ENCODE results near the gene TCF7L2.

Gene TCF7L2

GRCh38 chr10:113025487-113025886 lies 75.4 kb downstream of the TCF7L2 start:
- TF ChIP-seq SPI1 (IDR thresholded peaks at IDR 0.05; ENCODE audit: borderline replicate concordance, low read depth) (no peak), POLR2AphosphoS5 (IDR thresholded peaks at IDR 0.05; ENCODE audit: low read depth) (no peak), CTCF (IDR thresholded peaks at IDR 0.05; ENCODE audit: insufficient read depth, low read length) (no peak), REST (IDR thresholded peaks at IDR 0.05; ENCODE audit: insufficient replicate concordance, low read depth) (no peak), GABPA (IDR thresholded peaks at IDR 0.05; ENCODE audit: low read depth) (no peak)
- no peak overlapping the region for H3K4me3 ChIP-seq (replicated peaks; ENCODE audit: insufficient read depth, low read length)
- H3K27me3 ChIP-seq (ENCODE audit: insufficient read depth, poor library complexity, severe bottlenecking): no peaks in the 10 kb centered on the region
- no peak overlapping the region for H3K27ac ChIP-seq (replicated peaks)
- no peak for DNase-seq (ENCODE audit: low read depth in 1 of 2, low spot score in 1 of 2)

- no peaks in the 10 kb centered on the region for H3K27me3 ChIP-seq (ENCODE audit: insufficient read depth, poor library complexity, severe bottlenecking)
- no peak overlapping the region for H3K27ac ChIP-seq (replicated peaks)
- no peak for TF ChIP-seq GABPA (IDR thresholded peaks at IDR 0.05; ENCODE audit: low read depth)
- no peak for TF ChIP-seq POLR2AphosphoS5 (IDR thresholded peaks at IDR 0.05; ENCODE audit: low read depth)
- no peak for TF ChIP-seq CTCF (IDR thresholded peaks at IDR 0.05; ENCODE audit: insufficient read depth, low read length)
- TF ChIP-seq REST (IDR thresholded peaks at IDR 0.05; ENCODE audit: insufficient replicate concordance, low read depth): no peak
- no peak for TF ChIP-seq SPI1 (IDR thresholded peaks at IDR 0.05; ENCODE audit: borderline replicate concordance, low read depth)
- no peak overlapping the region for H3K4me3 ChIP-seq (replicated peaks; ENCODE audit: insufficient read depth, low read length)
- no peak for DNase-seq (ENCODE audit: low read depth in 1 of 2, low spot score in 1 of 2)
Measured at GRCh38 chr10:113026679-113027078, 76.6 kb downstream of the TCF7L2 start.

GRCh38 chr10:113027230-113027573 lies 77.2 kb downstream of the TCF7L2 start:
- no peak for DNase-seq (ENCODE audit: low read depth in 1 of 2, low spot score in 1 of 2)

More at GRCh38 chr10:113027230-113027573, 77.2 kb downstream of the TCF7L2 start:
- no peak for TF ChIP-seq REST (IDR thresholded peaks at IDR 0.05; ENCODE audit: insufficient replicate concordance, low read depth)
- TF ChIP-seq CTCF (IDR thresholded peaks at IDR 0.05; ENCODE audit: insufficient read depth, low read length): no peak
- no peak for TF ChIP-seq GABPA (IDR thresholded peaks at IDR 0.05; ENCODE audit: low read depth)
- no peak for TF ChIP-seq POLR2AphosphoS5 (IDR thresholded peaks at IDR 0.05; ENCODE audit: low read depth)
- TF ChIP-seq SPI1 (IDR thresholded peaks at IDR 0.05; ENCODE audit: borderline replicate concordance, low read depth): no peak
- H3K27me3 ChIP-seq (ENCODE audit: insufficient read depth, poor library complexity, severe bottlenecking): no peaks in the 10 kb centered on the region
- H3K27ac ChIP-seq (replicated peaks): no peak overlapping the region
- no peak overlapping the region for H3K4me3 ChIP-seq (replicated peaks; ENCODE audit: insufficient read depth, low read length)
